IPS DF 6.9 (cell line): ENCODE measurements around the gene DEUP1.
A peak's percentile ranks its signal among the peaks of the same experiment; 100 is the strongest.

Experiments
- DNase-seq: peaks from one replicate; pipeline ENCODE4 v3.0.0-alpha.2; 2013; ENCODE audit warnings: low read depth, low spot score
- H3K27ac ChIP-seq: one replicate; pipeline ENCODE4 v1.5.1; 2013; ENCODE audit warnings: low read length, control low read depth
- H3K27me3 ChIP-seq: 2 replicates; pipeline ENCODE4 v1.6.1; 2013; ENCODE audit warnings: mild to moderate bottlenecking, low read length; ENCODE audit not compliant: control insufficient read depth, insufficient read depth
- H3K36me3 ChIP-seq: 2 replicates; pipeline ENCODE4 v1.6.1; 2013; ENCODE audit warnings: low read length; ENCODE audit not compliant: control insufficient read depth, insufficient read depth
- H3K4me1 ChIP-seq: 2 replicates; pipeline ENCODE4 v1.6.1; 2013; ENCODE audit warnings: low read length; ENCODE audit not compliant: control insufficient read depth, insufficient read depth
- H3K4me3 ChIP-seq: 2 replicates; pipeline ENCODE4 v1.5.1; 2013; ENCODE audit warnings: mild to moderate bottlenecking, low read length
- H3K9me3 ChIP-seq: 2 replicates; pipeline ENCODE4 v1.6.1; 2013; ENCODE audit warnings: low read length, inconsistent platforms; ENCODE audit not compliant: control insufficient read depth, insufficient read depth
- WGBS: extraction: QIAGEN DNeasy Blood & Tissue Kit; methylation state at CpG from one replicate; pipeline ENCODE4 v1.1.7; 2013; ENCODE audit warnings: mixed read lengths, missing lambda C conversion rate; ENCODE audit not compliant: insufficient read length, insufficient coverage; 5-methylcytosine and 5-hydroxymethylcytosine counted together

Gene DEUP1

GRCh38 chr11:93330446-93330984 is at the start of gene DEUP1:
DEUP1 (plus strand) TSS chr11:93330742; CDS start chr11:93332260, 1,518 bp downstream.
- no peak for DNase-seq
- no peak within 1 kb of the TSS for H3K27ac ChIP-seq
- H3K36me3 ChIP-seq: no peaks in the 10 kb centered on the region
- H3K9me3 ChIP-seq: no peaks in the 10 kb centered on the region
- peak within 1 kb of the TSS; percentile 52; the same call in 1 of the 2 replicates for H3K4me3 ChIP-seq
- no peaks in the 10 kb centered on the region for H3K4me1 ChIP-seq
- no CpG with 5 or more reads among the region's 73 CpGs for WGBS
- peaks cover 4% of the 10 kb centered on the region; the same call in 1 of the 2 replicates for H3K27me3 ChIP-seq

DNA sequence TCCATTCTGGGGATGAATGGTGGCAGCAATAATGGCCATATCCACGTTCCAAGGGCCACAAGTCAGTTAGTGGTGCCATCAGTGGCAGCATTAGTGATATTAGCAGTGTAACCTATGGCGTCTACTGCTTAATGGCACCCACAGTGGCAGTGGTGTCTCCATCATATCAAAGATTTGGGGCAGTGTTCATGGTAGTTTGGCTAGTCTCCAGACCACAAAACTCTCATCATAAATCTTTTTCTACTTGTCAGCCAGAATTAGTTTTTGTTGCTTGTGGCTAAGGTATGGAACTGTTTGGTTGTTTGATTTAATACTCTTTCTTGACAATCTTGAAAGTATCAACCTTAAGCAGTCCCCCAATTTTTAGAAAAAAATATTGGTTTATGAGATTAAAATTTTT is 45.1 kb upstream of the DEUP1 start:
- no peaks in the 10 kb centered on the region for H3K36me3 ChIP-seq
- H3K4me1 ChIP-seq: no peaks in the 10 kb centered on the region
- H3K9me3 ChIP-seq: no peaks in the 10 kb centered on the region
- H3K27me3 ChIP-seq: no peaks in the 10 kb centered on the region
- H3K27ac ChIP-seq: no peak overlapping the region
- no CpG with 5 or more reads among the region's 2 CpGs for WGBS
- no peak overlapping the region for H3K4me3 ChIP-seq
- no peak for DNase-seq

DNA sequence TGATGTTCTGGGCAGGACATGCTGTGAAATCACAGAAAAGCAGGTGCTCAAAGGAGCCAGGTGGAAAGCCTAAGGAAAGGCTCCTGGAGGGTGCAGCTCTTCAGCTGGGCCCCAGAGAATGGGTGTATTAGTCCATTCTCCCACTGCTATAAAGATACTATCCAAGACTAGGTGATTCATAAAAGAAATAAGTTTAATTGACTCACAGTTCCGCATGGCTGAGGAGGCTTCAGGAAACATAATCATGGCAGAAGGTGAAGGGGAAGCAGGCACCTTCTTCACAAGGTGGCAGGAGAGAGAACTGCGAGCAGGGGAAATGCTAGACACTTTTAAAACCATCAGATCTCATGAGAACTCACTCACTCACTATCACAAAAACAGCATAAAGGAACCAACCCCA is 43.1 kb upstream of the DEUP1 start:
- Histone ChIP-seq H3K9me3 (no peaks in the 10 kb centered on the region), H3K4me3 (no peak overlapping the region), H3K27me3 (no peaks in the 10 kb centered on the region), H3K4me1 (no peaks in the 10 kb centered on the region), H3K36me3 (no peaks in the 10 kb centered on the region), H3K27ac (no peak overlapping the region)
- WGBS: no CpG with 5 or more reads among the region's 2 CpGs
- DNase-seq: no peak

- Histone ChIP-seq H3K27ac (no peak overlapping the region), H3K9me3 (no peaks in the 10 kb centered on the region), H3K36me3 (no peaks in the 10 kb centered on the region), H3K4me3 (no peak overlapping the region), H3K4me1 (no peaks in the 10 kb centered on the region), H3K27me3 (no peaks in the 10 kb centered on the region)
- DNase-seq: no peak
- no CpG with 5 or more reads among the region's 3 CpGs for WGBS
Observed at GRCh38 chr11:93288079-93288478, 42.5 kb upstream of the DEUP1 start.

DNA sequence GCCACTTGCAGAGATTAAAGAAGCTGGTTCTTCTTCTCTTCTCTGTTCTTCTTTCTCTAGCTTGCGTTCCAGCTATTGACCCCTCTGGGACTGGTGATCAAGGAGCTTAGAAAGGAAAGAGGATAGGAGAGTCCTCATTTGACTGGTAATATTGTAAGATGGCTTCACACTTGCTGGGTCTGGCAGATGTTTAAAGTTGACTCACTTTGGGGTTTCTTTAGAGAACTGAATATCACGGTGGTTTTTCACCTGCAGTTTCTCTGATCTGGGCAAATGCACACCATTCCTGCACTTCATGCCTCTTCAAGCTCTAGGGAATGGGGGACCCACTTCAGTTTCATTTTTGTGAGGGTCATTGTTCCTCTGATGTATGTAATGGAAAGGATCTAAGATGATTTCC is 41.8 kb upstream of the DEUP1 start:
- no CpG with 5 or more reads among the region's 2 CpGs for WGBS
- H3K36me3 ChIP-seq: no peaks in the 10 kb centered on the region
- no peak for DNase-seq
- H3K27me3 ChIP-seq: no peaks in the 10 kb centered on the region
- H3K4me3 ChIP-seq: no peak overlapping the region
- H3K27ac ChIP-seq: no peak overlapping the region
- H3K4me1 ChIP-seq: no peaks in the 10 kb centered on the region
- H3K9me3 ChIP-seq: no peaks in the 10 kb centered on the region

GRCh38 chr11:93289782-93290463 is 40.6 kb upstream of the DEUP1 start:
- Histone ChIP-seq H3K4me3 (no peak overlapping the region), H3K27me3 (no peaks in the 10 kb centered on the region), H3K27ac (no peak overlapping the region), H3K4me1 (no peaks in the 10 kb centered on the region), H3K36me3 (no peaks in the 10 kb centered on the region), H3K9me3 (no peaks in the 10 kb centered on the region)
- no CpG with 5 or more reads among the region's 5 CpGs for WGBS
- no peak for DNase-seq

- no peak for DNase-seq
- Histone ChIP-seq H3K4me3 (no peak overlapping the region), H3K36me3 (no peaks in the 10 kb centered on the region), H3K4me1 (no peaks in the 10 kb centered on the region), H3K9me3 (no peaks in the 10 kb centered on the region), H3K27me3 (no peaks in the 10 kb centered on the region), H3K27ac (no peak overlapping the region)
- WGBS: no CpG with 5 or more reads among the region's 1 CpG
Observed at GRCh38 chr11:93291110-93291509, 39.4 kb upstream of the DEUP1 start.

GRCh38 chr11:93291898-93292297 is 38.6 kb upstream of the DEUP1 start:
- Histone ChIP-seq H3K4me1 (no peaks in the 10 kb centered on the region), H3K4me3 (no peak overlapping the region), H3K36me3 (no peaks in the 10 kb centered on the region), H3K27ac (no peak overlapping the region), H3K27me3 (no peaks in the 10 kb centered on the region), H3K9me3 (no peaks in the 10 kb centered on the region)
- WGBS: no CpG with 5 or more reads among the region's 1 CpG
- DNase-seq: no peak

- H3K4me3 ChIP-seq: no peak overlapping the region
- no peaks in the 10 kb centered on the region for H3K9me3 ChIP-seq
- WGBS: no CpG with 5 or more reads among the region's 4 CpGs
- no peaks in the 10 kb centered on the region for H3K4me1 ChIP-seq
- H3K36me3 ChIP-seq: no peaks in the 10 kb centered on the region
- no peak overlapping the region for H3K27ac ChIP-seq
- no peak for DNase-seq
- H3K27me3 ChIP-seq: no peaks in the 10 kb centered on the region
Observed at GRCh38 chr11:93295921-93296575, 34.5 kb upstream of the DEUP1 start.

DNA sequence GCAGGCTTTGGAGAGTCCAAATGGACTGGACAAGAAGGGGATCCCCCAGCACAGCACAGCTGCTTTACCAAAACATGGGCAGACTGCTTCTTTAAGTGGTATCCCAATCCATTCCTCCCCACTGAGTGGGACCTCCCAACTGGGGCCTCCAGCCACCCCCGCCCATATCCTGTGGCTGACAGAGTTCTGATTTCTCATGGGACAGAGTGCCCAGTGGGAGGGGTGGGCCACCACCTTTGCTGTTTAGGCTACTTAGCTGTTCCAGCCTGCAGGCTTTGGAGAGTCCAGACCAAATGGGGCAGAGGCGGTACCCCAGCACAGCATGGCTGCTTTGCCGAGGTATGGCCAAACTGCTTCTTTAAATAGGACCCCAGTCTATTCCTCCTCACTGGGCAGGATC is 26.9 kb upstream of the DEUP1 start:
- Histone ChIP-seq H3K27ac (no peak overlapping the region), H3K27me3 (no peaks in the 10 kb centered on the region), H3K9me3 (no peaks in the 10 kb centered on the region), H3K36me3 (no peaks in the 10 kb centered on the region), H3K4me1 (no peaks in the 10 kb centered on the region), H3K4me3 (no peak overlapping the region)
- no CpG with 5 or more reads among the region's 3 CpGs for WGBS
- no peak for DNase-seq
